ENCODE measurements around the gene CMTM3. TPM values are rescaled to one million over a fixed set of nuclear protein-coding genes. Genes with fewer than 3 reads are reported as not detected.

The CMTM3 gene
- total RNA-seq, 1 experiment from 2014 or later, result 12.8 TPM

DNA sequence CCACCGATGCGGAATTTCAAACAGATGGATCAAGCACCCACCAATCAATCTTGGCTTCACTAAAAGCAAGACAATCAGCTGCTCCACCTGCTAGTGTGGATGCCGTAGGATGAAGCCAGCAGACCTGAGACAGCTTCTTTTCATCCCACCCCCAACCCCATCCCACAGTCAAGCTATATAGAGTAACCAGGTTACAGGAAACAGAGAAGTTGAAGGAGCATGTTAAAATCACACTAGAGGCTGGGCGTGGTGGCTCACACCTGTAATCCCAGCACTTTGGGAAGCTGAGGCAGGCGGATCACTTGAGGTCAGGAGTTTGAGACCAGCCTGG, 54.3 kb downstream of the CMTM3 start:
- no peak for ATAC-seq
- no peak overlapping the region for H3K4me2 ChIP-seq (ENCODE audit: low read length)
- RAD21 ChIA-PET (ENCODE audit: low non-redundant PET in 1 of 2, low total read pairs in 2 of 2, uncharacterized antibody in 2 of 2, unreplicated experiment in 2 of 2), result no interaction called here
- no peak for TF ChIP-seq EZH2 (IDR thresholded peaks at IDR 0.05)
- TF ChIP-seq, protein P1, sequence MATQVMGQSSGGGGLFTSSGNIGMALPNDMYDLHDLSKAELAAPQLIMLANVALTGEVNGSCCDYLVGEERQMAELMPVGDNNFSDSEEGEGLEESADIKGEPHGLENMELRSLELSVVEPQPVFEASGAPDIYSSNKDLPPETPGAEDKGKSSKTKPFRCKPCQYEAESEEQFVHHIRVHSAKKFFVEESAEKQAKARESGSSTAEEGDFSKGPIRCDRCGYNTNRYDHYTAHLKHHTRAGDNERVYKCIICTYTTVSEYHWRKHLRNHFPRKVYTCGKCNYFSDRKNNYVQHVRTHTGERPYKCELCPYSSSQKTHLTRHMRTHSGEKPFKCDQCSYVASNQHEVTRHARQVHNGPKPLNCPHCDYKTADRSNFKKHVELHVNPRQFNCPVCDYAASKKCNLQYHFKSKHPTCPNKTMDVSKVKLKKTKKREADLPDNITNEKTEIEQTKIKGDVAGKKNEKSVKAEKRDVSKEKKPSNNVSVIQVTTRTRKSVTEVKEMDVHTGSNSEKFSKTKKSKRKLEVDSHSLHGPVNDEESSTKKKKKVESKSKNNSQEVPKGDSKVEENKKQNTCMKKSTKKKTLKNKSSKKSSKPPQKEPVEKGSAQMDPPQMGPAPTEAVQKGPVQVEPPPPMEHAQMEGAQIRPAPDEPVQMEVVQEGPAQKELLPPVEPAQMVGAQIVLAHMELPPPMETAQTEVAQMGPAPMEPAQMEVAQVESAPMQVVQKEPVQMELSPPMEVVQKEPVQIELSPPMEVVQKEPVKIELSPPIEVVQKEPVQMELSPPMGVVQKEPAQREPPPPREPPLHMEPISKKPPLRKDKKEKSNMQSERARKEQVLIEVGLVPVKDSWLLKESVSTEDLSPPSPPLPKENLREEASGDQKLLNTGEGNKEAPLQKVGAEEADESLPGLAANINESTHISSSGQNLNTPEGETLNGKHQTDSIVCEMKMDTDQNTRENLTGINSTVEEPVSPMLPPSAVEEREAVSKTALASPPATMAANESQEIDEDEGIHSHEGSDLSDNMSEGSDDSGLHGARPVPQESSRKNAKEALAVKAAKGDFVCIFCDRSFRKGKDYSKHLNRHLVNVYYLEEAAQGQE (IDR thresholded peaks at IDR 0.05; ENCODE audit: low read depth), result no peak
- TF ChIP-seq, protein P2, sequence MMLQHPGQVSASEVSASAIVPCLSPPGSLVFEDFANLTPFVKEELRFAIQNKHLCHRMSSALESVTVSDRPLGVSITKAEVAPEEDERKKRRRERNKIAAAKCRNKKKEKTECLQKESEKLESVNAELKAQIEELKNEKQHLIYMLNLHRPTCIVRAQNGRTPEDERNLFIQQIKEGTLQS (IDR thresholded peaks at IDR 0.05), result no peak
- no peak for TF ChIP-seq JUND (IDR thresholded peaks at IDR 0.05)
- no peak for TF ChIP-seq TCF7L2 (IDR thresholded peaks at IDR 0.05; ENCODE audit: borderline replicate concordance, extremely low read depth, insufficient read depth, insufficient read length)
- TF ChIP-seq FOSL1 (IDR thresholded peaks at IDR 0.05; ENCODE audit: low read depth), result no peak
- TF ChIP-seq EZH2phosphoT487 (IDR thresholded peaks at IDR 0.05; ENCODE audit: borderline replicate concordance), result no peak
- no peak for TF ChIP-seq CEBPB (IDR thresholded peaks at IDR 0.05; ENCODE audit: low read depth)
- TF ChIP-seq SRF (IDR thresholded peaks at IDR 0.05; ENCODE audit: low read depth), result no peak
- no peak for TF ChIP-seq ELF1 (IDR thresholded peaks at IDR 0.05; ENCODE audit: borderline replicate concordance, low read depth)
- no peak for TF ChIP-seq EGR1 (IDR thresholded peaks at IDR 0.05; ENCODE audit: low read depth)
- POLR2A ChIA-PET, result no interaction called here
- peaks cover 64% of the 10 kb centered on the region; the same call in 1 of the 2 replicates for H3K79me2 ChIP-seq (ENCODE audit: insufficient read depth, low read length)
- H3K4me1 ChIP-seq (ENCODE audit: control insufficient read depth in 1 of 2, insufficient read depth in 2 of 2, low read length in 2 of 2), result peaks cover 3 to 10% of the 10 kb centered on the region in 2 experiments; a peak in 2 of 4 replicates
- no peaks in the 10 kb centered on the region for H4K20me1 ChIP-seq (ENCODE audit: insufficient read depth)
- BruUV-seq (replicated peaks), result no TSS peak
- no peaks in the 10 kb centered on the region for H3K9me3 ChIP-seq (ENCODE audit: control insufficient read depth in 1 of 2, insufficient read depth in 1 of 2, low read depth in 1 of 2, low read length in 2 of 2)
- intact Hi-C loops (cut with micrococcal nuclease), result no loop called here
- no peaks in the 10 kb centered on the region for H3K27me3 ChIP-seq (ENCODE audit: insufficient read depth, low read length)
- no peak overlapping the region for H3K4me3 ChIP-seq (replicated peaks in 1 of 2; ENCODE audit: low read depth in 1 of 2, low read length in 2 of 2)
- no peak overlapping the region for H2AFZ ChIP-seq (ENCODE audit: low read depth, low read length, poor library complexity, severe bottlenecking)
- no peaks in the 10 kb centered on the region for H3K9me2 ChIP-seq (ENCODE audit: insufficient read depth)
- no peak for DNase-seq (ENCODE audit: low read depth, low spot score)
- no peaks in the 10 kb centered on the region for H3K36me3 ChIP-seq (ENCODE audit: control insufficient read depth in 1 of 2, insufficient read depth in 2 of 2, low read length in 2 of 2)
- no peak overlapping the region for H3K27ac ChIP-seq (ENCODE audit: low read depth, low read length)
- CTCF ChIA-PET, result interaction anchor here (1.4 kb wide), 1 partner anchor 8 kb away, joined by 3 read pairs; no protein-coding TSS in a partner anchor
- H3K9ac ChIP-seq (ENCODE audit: low read length), result no peak overlapping the region

All from HCT116 (cell line).